Measurements from ENCODE around the gene TRIM5. TPM values are rescaled to one million over a fixed set of nuclear protein-coding genes. Genes with fewer than 3 reads are reported as not detected.
A peak's percentile ranks its signal among the peaks of the same experiment; 100 is the strongest.

Gene TRIM5
- total and polyA plus RNA-seq, 9 of the 15 experiments (the other 6 are each of a cell fraction or from before 2014, with no cell fraction given): 7.7 to 20.8 (median 15.0) TPM

- TF ChIP-seq XRCC3 (IDR thresholded peaks at IDR 0.05) (no peak), NFIC (IDR thresholded peaks at IDR 0.05) (peak; percentile 27; the same call in 1 of the 2 replicates), ZBTB12 (CRISPR knock-in tag; IDR thresholded peaks at IDR 0.05) (peak; percentile 68), ATF1 (CRISPR knock-in tag; IDR thresholded peaks at IDR 0.05) (no peak), ATF1 (tag; IDR thresholded peaks at IDR 0.05) (peak; percentile 94), CBX2 (IDR thresholded peaks at IDR 0.05; ENCODE audit: insufficient read depth, low read length, poor library complexity, severe bottlenecking) (no peak), HMBOX1 (IDR thresholded peaks at IDR 0.05) (0 out of 2 replicates have a peak, but pooled peaks have one; percentile 55), ZFPM2 (CRISPR knock-in tag; IDR thresholded peaks at IDR 0.05) (no peak), LCOR (CRISPR knock-in tag; IDR thresholded peaks at IDR 0.05) (0 out of 2 replicates have a peak, but pooled peaks have one; percentile 56), CXXC5 (CRISPR knock-in tag; IDR thresholded peaks at IDR 0.05) (peak; percentile 44; the same call in 1 of the 2 replicates), HDAC3 (IDR thresholded peaks at IDR 0.05; ENCODE audit: borderline replicate concordance, partially characterized antibody) (peak; percentile 46), ZNF511 (CRISPR knock-in tag; IDR thresholded peaks at IDR 0.05) (no peak), FOXK1 (CRISPR knock-in tag; IDR thresholded peaks at IDR 0.05; ENCODE audit: borderline replicate concordance) (no peak), ARNT (IDR thresholded peaks at IDR 0.05) (peak; percentile 55 to 79; a peak in 2 of 4 replicates), GATAD2A (IDR thresholded peaks at IDR 0.05) (peak; percentile 73; the same call in 1 of the 2 replicates), ZNF212 (CRISPR knock-in tag; IDR thresholded peaks at IDR 0.05) (no peak), RB1 (IDR thresholded peaks at IDR 0.05; ENCODE audit: low read depth) (0 out of 2 replicates have a peak, but pooled peaks have one; percentile 12), NCOA4 (IDR thresholded peaks at IDR 0.05; ENCODE audit: partially characterized antibody) (no peak), SIN3B (IDR thresholded peaks at IDR 0.05; ENCODE audit: low read depth) (0 out of 2 replicates have a peak, but pooled peaks have one; percentile 20), TEAD2 (tag; IDR thresholded peaks at IDR 0.05) (0 out of 2 replicates have a peak, but pooled peaks have one; percentile 19), TRIM24 (IDR thresholded peaks at IDR 0.05) (peak in 1 of 2 experiments; percentile 57; a peak in 1 of 4 replicates), LEF1 (IDR thresholded peaks at IDR 0.05) (peak; percentile 92), CBX5 (IDR thresholded peaks at IDR 0.05; ENCODE audit: borderline replicate concordance, low read depth) (peak; percentile 26; the same call in 1 of the 2 replicates), TFAP4 (CRISPR knock-in tag; IDR thresholded peaks at IDR 0.05; ENCODE audit: borderline replicate concordance) (peak; percentile 42; the same call in 1 of the 2 replicates), CBFA2T3 (IDR thresholded peaks at IDR 0.05) (peak; percentile 51), C11orf30 (IDR thresholded peaks at IDR 0.05; ENCODE audit: low read depth) (0 out of 2 replicates have a peak, but pooled peaks have one; percentile 3), SUPT5H (IDR thresholded peaks at IDR 0.05) (peak; percentile 65), ZNF347 (CRISPR knock-in tag; IDR thresholded peaks at IDR 0.05; ENCODE audit: low read depth) (no peak)
Observed at GRCh38 chr11:5684646-5685362, at the start of gene TRIM5 (continued).

Measured in K562 (cell line).